SK-N-SH (cell line): ENCODE measurements around the gene ZMAT5. TPM values are rescaled to one million over a fixed set of nuclear protein-coding genes. Genes with fewer than 3 reads are reported as not detected.
A peak's percentile ranks its signal among the peaks of the same experiment; 100 is the strongest.

ENCODE experiments used
- CTCF ChIA-PET: fragments of 300-600, 350-600 bp; formaldehyde crosslinking; extraction: SDS; loops from one replicate; lab custom pipeline; 2021; lab: Yijun Ruan, JAX
- POLR2A ChIA-PET: fragments of 350-600 bp; sonication (Branson Sonifier 250); formaldehyde crosslinking; extraction: SDS; loops from one replicate; lab custom pipeline; 2020; ENCODE audit warnings: antibody characterized with exemption, inconsistent platforms; lab: Yijun Ruan, JAX
- DNase-seq: peaks from one replicate; pipeline ENCODE4 v3.0.0; 2012
- H2AFZ ChIP-seq: fragments of 200-600 bp; sonication (generic); 2 replicates; pipeline ENCODE4 v1.8.1; 2016; ENCODE audit warnings: antibody characterized with exemption, mild to moderate bottlenecking, low read depth
- H3F3A ChIP-seq: fragments of 200-600 bp; sonication (generic); replicated peaks from 2 replicates; pipeline ENCODE3; 2016; ENCODE audit warnings: antibody characterized with exemption, mild to moderate bottlenecking; ENCODE audit not compliant: insufficient read depth
- H3K27ac ChIP-seq, 2 experiments: fragments of 200-500 bp in 1 of 2; fragments of 200-600 bp in 1 of 2; sonication (Bioruptor generic) in 1 of 2; sonication (generic), shearing (Covaris generic) in 1 of 2; 2 replicates each; pipeline versions ENCODE4 v1.5.1 to v1.6.1; 2014 to 2016; ENCODE audit warnings: low read depth in 2 of 2, inconsistent platforms in 1 of 2, low read length in 1 of 2, mild to moderate bottlenecking in 1 of 2, mixed read lengths in 1 of 2
- H3K27me3 ChIP-seq: fragments of 200-600 bp; sonication (generic), shearing (Covaris generic); 2 replicates; pipeline ENCODE4 v1.6.1; 2016; ENCODE audit warnings: mixed run types; ENCODE audit not compliant: insufficient read depth
- H3K36me3 ChIP-seq, 2 experiments: fragments of 200-500 bp in 1 of 2; fragments of 200-600 bp in 1 of 2; sonication (Bioruptor generic) in 1 of 2; sonication (generic) in 1 of 2; replicated peaks in 1 of 2; 2 replicates each; pipeline versions ENCODE3 to v1.5.1; 2014 to 2016; ENCODE audit warnings: low read length in 1 of 2, mild to moderate bottlenecking in 1 of 2; ENCODE audit not compliant: insufficient read depth in 2 of 2, control insufficient read depth in 1 of 2
- H3K4me1 ChIP-seq, 2 experiments: fragments of 200-500 bp in 1 of 2; fragments of 200-600 bp in 1 of 2; sonication (Bioruptor generic) in 1 of 2; sonication (generic), shearing (Covaris generic) in 1 of 2; 2 replicates each; pipeline versions ENCODE4 v1.5.1 to v1.6.1; 2014 to 2016; ENCODE audit warnings: low read depth in 1 of 2, low read length in 1 of 2, mixed run types in 1 of 2; ENCODE audit not compliant: insufficient read depth in 2 of 2, control insufficient read depth in 1 of 2
- H3K4me2 ChIP-seq: fragments of 200-600 bp; sonication (generic), shearing (Covaris generic); 2 replicates; pipeline ENCODE4 v1.6.1; 2017; ENCODE audit warnings: mixed run types
- H3K4me3 ChIP-seq, 2 experiments: fragments of 200-500 bp in 1 of 2; fragments of 200-600 bp in 1 of 2; sonication (Bioruptor generic) in 1 of 2; sonication (generic), shearing (Covaris generic) in 1 of 2; 2 replicates each; pipeline versions ENCODE4 v1.5.1 to v1.8.1; 2014 to 2016; ENCODE audit warnings: low read depth in 2 of 2, inconsistent platforms in 1 of 2, low read length in 1 of 2, mild to moderate bottlenecking in 1 of 2, mixed read lengths in 1 of 2, moderate library complexity in 1 of 2
- H3K79me2 ChIP-seq: fragments of 200-600 bp; sonication (generic); 2 replicates; pipeline ENCODE4 v1.8.1; 2017; ENCODE audit warnings: mild to moderate bottlenecking; ENCODE audit not compliant: insufficient read depth
- H3K9ac ChIP-seq: fragments of 200-600 bp; sonication (generic); 2 replicates; pipeline ENCODE4 v1.6.1; 2017; ENCODE audit warnings: mixed run types
- H3K9me2 ChIP-seq: fragments of 200-600 bp; sonication (generic); 2 replicates; pipeline ENCODE4 v1.6.1; 2017; ENCODE audit warnings: mixed run types
- H3K9me3 ChIP-seq: fragments of 200-600 bp; sonication (generic); 2 replicates; pipeline ENCODE4 v1.6.1; 2017; ENCODE audit warnings: mixed run types, mild to moderate bottlenecking, moderate library complexity
- H4K20me1 ChIP-seq: fragments of 200-600 bp; sonication (generic); 2 replicates; pipeline ENCODE4 v1.6.1; 2017; ENCODE audit warnings: mild to moderate bottlenecking, mixed run types; ENCODE audit not compliant: insufficient read depth
- CHD2 ChIP-seq: fragments of 150-350 bp; IDR thresholded peaks from 2 replicates; pipeline ENCODE4 v1.6.1; 2018; ENCODE audit warnings: low read length; ENCODE audit not compliant: partially characterized antibody
- EP300 ChIP-seq, 2 experiments: IDR thresholded peaks; 2 replicates each; pipeline versions ENCODE4 v1.4.0 to v1.6.1; 2012; ENCODE audit warnings: borderline replicate concordance in 1 of 2, low read depth in 1 of 2, low read length in 1 of 2
- FOXJ3 ChIP-seq: sonication (generic); formaldehyde crosslinking; IDR thresholded peaks from 2 replicates; pipeline ENCODE4 v1.5.1; 2020; ENCODE audit warnings: mild to moderate bottlenecking, missing genetic modification reagents
- FOXM1 ChIP-seq: IDR thresholded peaks from 2 replicates; pipeline ENCODE4 v1.4.0; 2012; ENCODE audit warnings: low read depth, mild to moderate bottlenecking
- GATA2 ChIP-seq: sonication (generic); formaldehyde crosslinking; IDR thresholded peaks from 2 replicates; pipeline ENCODE4 v1.5.0; 2020; ENCODE audit warnings: mild to moderate bottlenecking, missing genetic modification reagents
- MAX ChIP-seq: IDR thresholded peaks from 2 replicates; pipeline ENCODE4 v1.4.0; 2012; ENCODE audit warnings: low read depth
- MXI1 ChIP-seq: IDR thresholded peaks from 2 replicates; pipeline ENCODE4 v1.6.1; 2012; ENCODE audit warnings: mild to moderate bottlenecking, low read depth, low read length, improper control_type of control experiment
- NFIC ChIP-seq: IDR thresholded peaks from 2 replicates; pipeline ENCODE4 v1.4.0; 2012; ENCODE audit warnings: borderline replicate concordance
- RCOR1 ChIP-seq: fragments of 150-350 bp; IDR thresholded peaks from 2 replicates; pipeline ENCODE4 v1.6.1; 2017; ENCODE audit warnings: antibody characterized with exemption, low read length
- YY1 ChIP-seq: IDR thresholded peaks from 2 replicates; pipeline ENCODE4 v1.4.0; 2012; ENCODE audit warnings: low read depth, mild to moderate bottlenecking
- ZBTB33 ChIP-seq: IDR thresholded peaks from 2 replicates; pipeline ENCODE4 v1.4.0; 2012; ENCODE audit warnings: low read depth, borderline replicate concordance
- WGBS: methylation state at CpG from one replicate; pipeline ENCODE4 v1.1.6; 2017; ENCODE audit warnings: low lambda C conversion rate; 5-methylcytosine and 5-hydroxymethylcytosine counted together
- polyA plus RNA-seq, 3 experiments: library from polyadenylated mRNA; depleted of rRNA; stranded (reverse); fragments of >200 nt; gene quantifications; 2 replicates each; pipeline ENCODE4 v1.2.3, GENCODE V29; 2012
- TF ChIP-seq, protein P1 (sequence below): fragments of 150-350 bp; IDR thresholded peaks from 2 replicates; pipeline ENCODE4 v1.6.1; 2017; ENCODE audit warnings: antibody characterized with exemption, low read length, low read depth, borderline replicate concordance
- TF ChIP-seq, protein P2 (sequence below): IDR thresholded peaks from 2 replicates; pipeline ENCODE4 v1.6.1; 2012; ENCODE audit warnings: mild to moderate bottlenecking, low read depth, low read length, moderate library complexity

ZMAT5 gene
- polyA plus RNA-seq, 1 of the 3 experiments (the other 2 are of a cell fraction), result 35.0 TPM

DNA sequence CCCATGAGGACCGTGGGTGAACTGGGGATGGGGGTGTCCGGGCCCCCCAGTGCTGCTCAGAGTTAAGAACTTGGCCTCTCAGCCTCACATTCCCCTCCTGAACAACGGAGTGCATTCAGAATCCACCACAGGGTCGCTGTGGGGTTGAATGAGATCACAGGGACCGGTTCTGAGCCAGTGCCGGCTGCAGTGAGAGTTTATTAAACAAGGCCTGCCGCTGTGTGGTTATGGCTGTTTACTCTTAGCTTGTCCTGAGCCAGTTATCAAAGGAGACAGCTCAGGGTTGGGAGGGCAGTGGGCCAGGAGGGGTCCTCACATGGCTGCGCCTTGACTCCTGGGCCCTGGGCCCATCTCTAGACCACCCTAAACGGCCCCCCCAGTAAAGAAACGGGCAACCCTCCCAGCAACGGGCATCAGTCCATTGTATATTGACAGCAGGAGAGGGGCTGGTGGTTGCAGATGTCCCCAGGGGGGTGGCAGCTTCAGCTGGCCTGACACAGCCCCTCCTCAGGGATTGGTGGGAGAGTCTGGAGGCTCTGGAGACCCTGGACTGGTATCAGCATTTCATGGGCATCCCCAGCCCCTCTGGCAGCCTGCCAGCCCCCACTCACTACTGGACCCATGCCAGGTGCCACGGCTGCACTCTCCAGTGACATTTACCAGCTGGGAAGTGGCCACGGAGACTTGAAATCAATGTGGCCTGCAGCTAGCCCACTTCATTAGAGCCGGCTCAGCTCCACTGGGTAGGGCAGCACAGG, 62.1 kb downstream of the ZMAT5 start:
- no peaks in the 10 kb centered on the region for H3K36me3 ChIP-seq
- CTCF ChIA-PET, result interaction anchor here (0.7 to 2.7 kb wide), 9 partner anchors 10 to 403 kb away, joined by 3 to 12 read pairs (median 5); no protein-coding TSS in a partner anchor
- H3K4me1 ChIP-seq, result peaks cover 12 to 83% of the 10 kb centered on the region in 2 experiments; a peak in 2 of 4 replicates

More for the DNA sequence above, 62.1 kb downstream of the ZMAT5 start:
- no peaks in the 10 kb centered on the region for H4K20me1 ChIP-seq
- no peak overlapping the region for H3K4me3 ChIP-seq
- H3K27ac ChIP-seq, result peak overlapping the region in 1 of 2 experiments; percentile 86; a peak in 2 of 4 replicates
- peak; percentile 89 for DNase-seq
- no peaks in the 10 kb centered on the region for H3K9me2 ChIP-seq
- no peaks in the 10 kb centered on the region for H3K79me2 ChIP-seq
- WGBS, result 28% methylated on average over 7 of the region's 14 CpGs
- TF ChIP-seq, protein P1, sequence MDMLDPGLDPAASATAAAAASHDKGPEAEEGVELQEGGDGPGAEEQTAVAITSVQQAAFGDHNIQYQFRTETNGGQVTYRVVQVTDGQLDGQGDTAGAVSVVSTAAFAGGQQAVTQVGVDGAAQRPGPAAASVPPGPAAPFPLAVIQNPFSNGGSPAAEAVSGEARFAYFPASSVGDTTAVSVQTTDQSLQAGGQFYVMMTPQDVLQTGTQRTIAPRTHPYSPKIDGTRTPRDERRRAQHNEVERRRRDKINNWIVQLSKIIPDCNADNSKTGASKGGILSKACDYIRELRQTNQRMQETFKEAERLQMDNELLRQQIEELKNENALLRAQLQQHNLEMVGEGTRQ, result no peak
- TF ChIP-seq MAX, result no peak
- TF ChIP-seq ZBTB33, result no peak
- peak; percentile 38; the same call in 1 of the 2 replicates for TF ChIP-seq GATA2
- TF ChIP-seq FOXJ3 (CRISPR knock-in tag), result peak; percentile 89
- TF ChIP-seq NFIC, result peak; percentile 79
- no peak for TF ChIP-seq YY1
- peak; percentile 84 for TF ChIP-seq RCOR1
- peak in 1 of 2 experiments; percentile 68; a peak in 1 of 4 replicates for TF ChIP-seq EP300 (IDR thresholded peaks at IDR 0.05; ENCODE audit: borderline replicate concordance in 1 of 2, low read depth in 1 of 2, low read length in 1 of 2)
- TF ChIP-seq CHD2, result peak; percentile 43
- TF ChIP-seq MXI1, result peak; percentile 68
- TF ChIP-seq, protein P2, sequence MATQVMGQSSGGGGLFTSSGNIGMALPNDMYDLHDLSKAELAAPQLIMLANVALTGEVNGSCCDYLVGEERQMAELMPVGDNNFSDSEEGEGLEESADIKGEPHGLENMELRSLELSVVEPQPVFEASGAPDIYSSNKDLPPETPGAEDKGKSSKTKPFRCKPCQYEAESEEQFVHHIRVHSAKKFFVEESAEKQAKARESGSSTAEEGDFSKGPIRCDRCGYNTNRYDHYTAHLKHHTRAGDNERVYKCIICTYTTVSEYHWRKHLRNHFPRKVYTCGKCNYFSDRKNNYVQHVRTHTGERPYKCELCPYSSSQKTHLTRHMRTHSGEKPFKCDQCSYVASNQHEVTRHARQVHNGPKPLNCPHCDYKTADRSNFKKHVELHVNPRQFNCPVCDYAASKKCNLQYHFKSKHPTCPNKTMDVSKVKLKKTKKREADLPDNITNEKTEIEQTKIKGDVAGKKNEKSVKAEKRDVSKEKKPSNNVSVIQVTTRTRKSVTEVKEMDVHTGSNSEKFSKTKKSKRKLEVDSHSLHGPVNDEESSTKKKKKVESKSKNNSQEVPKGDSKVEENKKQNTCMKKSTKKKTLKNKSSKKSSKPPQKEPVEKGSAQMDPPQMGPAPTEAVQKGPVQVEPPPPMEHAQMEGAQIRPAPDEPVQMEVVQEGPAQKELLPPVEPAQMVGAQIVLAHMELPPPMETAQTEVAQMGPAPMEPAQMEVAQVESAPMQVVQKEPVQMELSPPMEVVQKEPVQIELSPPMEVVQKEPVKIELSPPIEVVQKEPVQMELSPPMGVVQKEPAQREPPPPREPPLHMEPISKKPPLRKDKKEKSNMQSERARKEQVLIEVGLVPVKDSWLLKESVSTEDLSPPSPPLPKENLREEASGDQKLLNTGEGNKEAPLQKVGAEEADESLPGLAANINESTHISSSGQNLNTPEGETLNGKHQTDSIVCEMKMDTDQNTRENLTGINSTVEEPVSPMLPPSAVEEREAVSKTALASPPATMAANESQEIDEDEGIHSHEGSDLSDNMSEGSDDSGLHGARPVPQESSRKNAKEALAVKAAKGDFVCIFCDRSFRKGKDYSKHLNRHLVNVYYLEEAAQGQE, result no peak
- TF ChIP-seq FOXM1, result no peak
- no peaks in the 10 kb centered on the region for H3F3A ChIP-seq
- H3K9me3 ChIP-seq, result no peaks in the 10 kb centered on the region
- H2AFZ ChIP-seq, result no peak overlapping the region
- H3K4me2 ChIP-seq, result no peak overlapping the region
- POLR2A ChIA-PET, result interaction anchor here (1.5 to 1.9 kb wide), 2 partner anchors 9 to 14 kb away, joined by 3 to 13 read pairs; no protein-coding TSS in a partner anchor
- no peak overlapping the region for H3K9ac ChIP-seq
- no peaks in the 10 kb centered on the region for H3K27me3 ChIP-seq
